Hepatocyte (in vitro differentiated cells): ENCODE measurements around the gene PXMP4.

Experiments
- EZH2 ChIP-seq: fragments of 200-600 bp; sonication (generic); IDR thresholded peaks from 2 replicates; pipeline ENCODE4 v1.6.1; 2016; ENCODE audit warnings: antibody characterized with exemption, mild to moderate bottlenecking, borderline replicate concordance
- TF ChIP-seq, protein P1 (sequence below): fragments of 200-600 bp; sonication (generic); IDR thresholded peaks from 2 replicates; pipeline ENCODE4 v1.5.1; 2016; ENCODE audit warnings: antibody characterized with exemption, mild to moderate bottlenecking; ENCODE audit not compliant: poor library complexity

DNA sequence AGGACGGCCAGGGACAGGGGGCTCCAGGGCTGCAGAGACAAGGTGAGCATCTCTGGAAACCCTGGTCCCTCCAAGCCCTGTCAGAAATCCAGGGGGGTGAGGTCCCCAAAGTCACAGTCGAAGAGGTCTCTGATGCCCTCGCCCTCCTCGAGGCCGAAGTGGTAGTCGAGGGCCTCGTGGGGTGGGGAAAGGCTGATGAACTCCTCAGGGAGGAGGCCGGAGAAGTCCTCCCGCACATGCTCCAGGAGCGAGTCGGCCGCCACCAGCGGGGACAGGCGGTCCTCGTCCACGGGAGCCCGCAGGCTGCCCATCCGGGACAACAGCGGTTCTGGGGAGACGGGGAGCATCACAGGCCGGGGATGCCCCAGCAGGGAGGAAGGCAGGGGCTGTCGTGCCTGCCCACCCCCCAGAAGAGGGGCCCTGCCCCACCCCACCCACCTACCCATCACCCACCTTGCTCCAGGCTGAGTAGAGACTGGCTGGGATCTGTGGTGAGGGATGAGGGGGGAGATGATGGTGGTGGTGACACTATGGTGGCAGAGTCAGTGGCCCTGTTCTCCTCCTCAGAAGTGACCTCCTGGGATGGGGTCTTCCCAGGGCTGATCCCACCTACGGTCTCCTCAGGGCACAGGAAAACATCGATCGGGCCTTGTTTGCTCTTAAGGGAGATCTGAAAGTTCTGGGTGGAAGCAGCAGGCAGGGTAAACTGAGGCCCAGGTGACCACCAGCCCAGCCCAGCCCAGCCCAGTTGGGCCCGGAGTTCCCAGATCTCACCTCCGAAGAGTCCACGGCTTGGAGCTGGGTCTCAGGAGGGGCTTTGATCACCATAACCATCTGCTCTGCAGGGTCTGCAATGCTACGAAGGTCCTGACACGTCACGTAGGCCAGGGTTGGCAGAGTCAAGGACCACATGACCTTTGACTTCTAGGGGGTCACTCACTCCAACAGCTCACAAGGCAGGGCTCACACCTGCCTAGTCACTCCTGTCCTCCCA is 43.2 kb downstream of the PXMP4 start:
- TF ChIP-seq, protein P1, sequence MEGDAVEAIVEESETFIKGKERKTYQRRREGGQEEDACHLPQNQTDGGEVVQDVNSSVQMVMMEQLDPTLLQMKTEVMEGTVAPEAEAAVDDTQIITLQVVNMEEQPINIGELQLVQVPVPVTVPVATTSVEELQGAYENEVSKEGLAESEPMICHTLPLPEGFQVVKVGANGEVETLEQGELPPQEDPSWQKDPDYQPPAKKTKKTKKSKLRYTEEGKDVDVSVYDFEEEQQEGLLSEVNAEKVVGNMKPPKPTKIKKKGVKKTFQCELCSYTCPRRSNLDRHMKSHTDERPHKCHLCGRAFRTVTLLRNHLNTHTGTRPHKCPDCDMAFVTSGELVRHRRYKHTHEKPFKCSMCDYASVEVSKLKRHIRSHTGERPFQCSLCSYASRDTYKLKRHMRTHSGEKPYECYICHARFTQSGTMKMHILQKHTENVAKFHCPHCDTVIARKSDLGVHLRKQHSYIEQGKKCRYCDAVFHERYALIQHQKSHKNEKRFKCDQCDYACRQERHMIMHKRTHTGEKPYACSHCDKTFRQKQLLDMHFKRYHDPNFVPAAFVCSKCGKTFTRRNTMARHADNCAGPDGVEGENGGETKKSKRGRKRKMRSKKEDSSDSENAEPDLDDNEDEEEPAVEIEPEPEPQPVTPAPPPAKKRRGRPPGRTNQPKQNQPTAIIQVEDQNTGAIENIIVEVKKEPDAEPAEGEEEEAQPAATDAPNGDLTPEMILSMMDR = no peak
- TF ChIP-seq EZH2 = no peak
